GM20000 (cell line): ENCODE measurements around the gene MICAL3.

Experiments used
- DNase-seq: peaks from one replicate; pipeline ENCODE4 v3.0.0; 2012; ENCODE audit warnings: low spot score
- TF ChIP-seq, protein P1 (sequence below): IDR thresholded peaks from 2 replicates; pipeline ENCODE4 v1.5.1; 2012; ENCODE audit warnings: mild to moderate bottlenecking, control low read depth; ENCODE audit errors: extremely low read depth, missing control alignments

The MICAL3 gene

DNA sequence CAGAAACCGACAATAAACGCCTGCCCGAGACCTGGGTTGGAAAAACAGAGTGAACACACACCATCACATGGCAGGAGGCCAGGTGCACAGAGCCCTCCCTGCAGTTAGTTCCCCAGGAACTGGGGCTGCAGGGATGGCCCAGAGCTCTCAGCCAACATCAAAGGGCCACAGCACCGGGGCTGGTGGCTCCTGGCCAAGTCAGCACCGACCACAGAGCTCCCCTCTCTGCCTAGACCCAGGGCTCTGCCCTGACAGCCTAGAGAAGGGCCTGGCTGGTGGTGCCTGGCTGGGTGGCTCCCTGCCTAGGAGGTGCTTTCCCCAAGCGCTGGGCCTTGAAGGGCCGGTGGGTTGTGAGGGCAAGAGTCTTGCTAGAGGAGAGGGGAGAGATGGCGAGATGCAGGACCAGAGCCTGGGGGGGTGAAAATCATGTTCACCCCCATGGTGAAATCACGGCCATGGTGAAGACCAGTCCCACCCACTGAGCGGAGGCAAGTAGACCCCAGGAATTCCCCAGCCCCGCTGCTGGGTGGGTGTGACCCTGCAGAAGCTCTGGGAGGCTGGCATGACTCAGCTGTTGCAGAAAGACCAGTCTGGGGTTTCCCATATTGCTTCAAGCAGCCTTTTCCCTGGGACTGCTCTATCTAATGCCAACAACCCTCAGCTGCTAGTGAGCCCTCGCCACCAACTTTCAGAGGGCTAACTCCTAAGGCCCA, 242.9 kb downstream of the MICAL3 start:
- peak; percentile 57 for DNase-seq
- TF ChIP-seq, protein P1, sequence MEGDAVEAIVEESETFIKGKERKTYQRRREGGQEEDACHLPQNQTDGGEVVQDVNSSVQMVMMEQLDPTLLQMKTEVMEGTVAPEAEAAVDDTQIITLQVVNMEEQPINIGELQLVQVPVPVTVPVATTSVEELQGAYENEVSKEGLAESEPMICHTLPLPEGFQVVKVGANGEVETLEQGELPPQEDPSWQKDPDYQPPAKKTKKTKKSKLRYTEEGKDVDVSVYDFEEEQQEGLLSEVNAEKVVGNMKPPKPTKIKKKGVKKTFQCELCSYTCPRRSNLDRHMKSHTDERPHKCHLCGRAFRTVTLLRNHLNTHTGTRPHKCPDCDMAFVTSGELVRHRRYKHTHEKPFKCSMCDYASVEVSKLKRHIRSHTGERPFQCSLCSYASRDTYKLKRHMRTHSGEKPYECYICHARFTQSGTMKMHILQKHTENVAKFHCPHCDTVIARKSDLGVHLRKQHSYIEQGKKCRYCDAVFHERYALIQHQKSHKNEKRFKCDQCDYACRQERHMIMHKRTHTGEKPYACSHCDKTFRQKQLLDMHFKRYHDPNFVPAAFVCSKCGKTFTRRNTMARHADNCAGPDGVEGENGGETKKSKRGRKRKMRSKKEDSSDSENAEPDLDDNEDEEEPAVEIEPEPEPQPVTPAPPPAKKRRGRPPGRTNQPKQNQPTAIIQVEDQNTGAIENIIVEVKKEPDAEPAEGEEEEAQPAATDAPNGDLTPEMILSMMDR = no peak

DNA sequence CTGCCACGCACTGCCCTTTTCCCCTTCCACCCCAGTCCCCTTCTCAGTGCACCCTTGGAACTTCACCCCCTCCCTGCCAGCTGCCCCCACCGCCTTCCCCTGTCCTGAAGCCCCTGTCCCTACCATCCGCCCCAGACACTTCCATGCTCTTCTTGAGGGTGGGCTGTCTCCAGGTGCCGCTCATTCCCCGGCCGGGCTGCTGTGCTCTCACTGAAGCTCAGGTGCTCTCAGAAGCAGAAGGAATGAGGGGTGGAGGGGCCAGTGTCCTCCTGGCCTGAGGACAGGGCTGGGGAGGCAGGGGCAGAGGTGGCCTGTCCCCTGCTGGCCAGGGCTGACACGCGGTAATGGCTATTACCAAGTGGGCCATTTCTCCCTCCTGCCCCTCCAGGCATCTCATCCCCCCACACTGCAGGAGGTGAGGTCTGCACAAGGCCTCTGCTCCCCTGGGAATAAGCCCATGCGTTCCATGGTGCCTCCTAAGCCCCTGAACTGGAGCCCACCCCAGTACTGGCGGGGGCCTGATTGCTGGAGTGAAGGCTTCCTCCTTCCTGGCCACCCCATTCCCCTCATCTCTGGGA, 243.5 kb downstream of the MICAL3 start:
- DNase-seq = no peak
- TF ChIP-seq, protein P1 = no peak

DNA sequence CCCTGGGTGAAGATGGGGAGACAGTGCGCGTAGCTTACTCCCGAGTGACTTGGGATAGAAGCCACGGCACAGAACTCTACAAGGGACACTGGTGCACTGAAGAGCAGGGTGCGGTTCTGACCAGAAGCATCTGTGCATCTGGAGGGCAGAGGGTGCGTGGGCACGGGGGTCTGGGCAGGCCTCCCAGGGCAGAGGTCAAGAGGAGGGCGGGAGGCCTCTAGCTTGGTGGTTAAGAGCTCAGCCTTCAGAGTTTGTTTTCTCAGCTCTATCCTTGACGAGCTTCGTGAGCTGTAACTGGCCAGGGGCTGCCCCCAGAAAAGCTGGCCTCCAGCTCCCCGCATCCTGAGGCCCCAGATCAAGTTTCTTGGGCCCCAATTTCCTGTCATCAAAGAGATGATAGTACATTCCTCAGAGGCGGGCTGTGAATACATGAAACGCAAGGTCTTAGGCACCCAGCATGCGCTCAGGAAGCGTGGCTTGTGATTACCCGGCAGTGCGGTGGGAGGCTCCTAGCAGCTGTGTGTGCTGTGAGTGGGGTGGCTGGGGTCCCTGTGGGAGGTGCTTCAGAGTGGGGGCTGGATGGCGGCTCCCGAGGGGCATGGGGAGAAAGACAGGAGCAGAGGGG, 244.1 kb downstream of the MICAL3 start:
- no peak for DNase-seq
- TF ChIP-seq, protein P1 = no peak

DNA sequence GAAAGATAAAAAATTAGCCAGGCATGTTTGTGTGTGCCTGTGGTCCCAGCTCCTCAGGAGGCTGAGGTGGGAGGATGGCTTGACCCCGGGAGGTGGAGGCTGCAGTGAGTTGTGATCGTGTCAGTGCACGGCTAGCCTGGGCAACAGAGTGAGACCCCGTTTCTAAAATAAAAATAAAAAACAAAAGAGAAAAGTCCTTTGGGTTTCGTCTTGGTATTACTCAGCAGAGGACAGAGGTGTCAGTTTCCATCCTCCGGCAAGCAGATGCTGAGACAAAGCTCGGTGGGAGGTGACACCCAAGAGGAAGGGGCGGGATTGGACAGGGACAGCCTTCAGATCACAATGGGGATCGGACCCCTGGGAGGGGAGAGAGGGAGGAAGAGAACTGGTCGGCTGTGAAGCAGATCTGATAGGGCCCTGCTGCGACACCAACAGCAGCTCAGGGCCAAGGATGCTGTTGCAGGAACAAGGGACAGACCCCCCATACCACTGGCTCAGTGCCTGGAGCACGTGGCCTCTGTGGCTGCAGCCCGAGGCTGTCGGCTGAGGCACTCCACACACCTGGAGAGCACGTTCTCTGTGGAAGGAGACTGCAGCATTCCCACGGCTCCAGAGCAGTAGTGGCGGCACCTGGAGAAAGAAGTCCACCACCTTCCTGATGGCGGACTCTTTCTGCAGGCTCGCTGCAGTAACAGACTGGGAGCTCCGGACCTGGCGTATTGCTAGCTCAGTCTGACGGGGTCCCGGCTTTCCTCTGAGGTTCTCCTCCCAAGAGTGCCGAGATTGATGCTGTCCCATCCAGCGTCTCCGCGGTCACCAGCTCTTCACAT, 244.9 kb downstream of the MICAL3 start:
- DNase-seq = peak; percentile 85
- TF ChIP-seq, protein P1 = no peak

DNA sequence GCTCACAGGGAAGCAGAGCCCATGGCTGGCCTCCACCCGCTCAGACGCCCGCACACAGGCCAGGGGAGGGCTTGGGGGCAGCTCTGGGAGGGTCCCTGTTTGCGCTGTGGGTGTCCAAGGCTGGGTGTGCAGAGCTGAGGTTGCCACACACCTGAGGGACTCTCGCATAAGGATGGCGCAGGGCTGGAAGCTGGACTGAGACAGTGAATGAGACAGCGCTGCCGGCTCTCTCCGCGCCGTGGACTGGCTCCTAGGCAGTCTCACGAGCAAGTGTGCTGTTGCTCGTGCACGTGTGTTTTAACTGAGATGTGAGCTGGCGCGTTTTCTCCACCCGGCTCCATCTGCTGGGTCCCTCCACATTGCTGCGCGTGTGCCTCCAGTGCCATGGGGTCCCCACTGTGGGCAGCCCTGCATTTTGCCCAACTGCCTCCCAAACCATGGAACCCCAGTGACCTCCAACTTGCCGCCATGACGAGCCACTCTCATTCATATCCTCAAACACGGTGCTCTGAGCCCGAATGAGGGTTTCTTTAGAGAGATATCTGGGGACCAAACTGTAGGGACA, 245.9 kb downstream of the MICAL3 start:
- DNase-seq = no peak
- TF ChIP-seq, protein P1 = no peak

DNA sequence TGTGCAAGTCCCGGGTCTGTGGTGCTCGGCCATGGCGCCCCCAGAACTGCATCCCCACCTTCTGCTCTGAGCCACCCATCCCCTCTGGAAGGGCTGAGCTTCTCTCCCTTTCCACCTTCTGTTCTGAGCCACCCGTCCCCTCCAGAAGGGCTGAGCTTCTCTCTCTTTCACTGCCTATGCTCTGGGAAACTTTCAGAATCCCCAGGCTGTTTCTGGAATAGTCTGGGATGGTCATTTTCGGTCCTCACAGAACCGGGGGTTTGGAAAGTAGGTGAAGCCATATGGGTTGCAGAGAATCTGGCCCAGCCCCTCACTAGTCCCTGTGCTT, 246.7 kb downstream of the MICAL3 start:
- TF ChIP-seq, protein P1 = no peak

More for the DNA sequence above, 246.7 kb downstream of the MICAL3 start:
- no peak for DNase-seq
